Panc1 (cell line): ENCODE results near the gene NOXO1. TPM values are rescaled to one million over a fixed set of nuclear protein-coding genes. Genes with fewer than 3 reads are reported as not detected.
"Not testable (repeated sequence)": the region's sequence is repeated elsewhere in the genome, so short reads cannot be mapped to it uniquely, and the experiment has no call there.

Experiments
- ATAC-seq: fragments of 200-7000 bp; cut with Tn5 transposase; 2 replicates; pipeline ENCODE4 v1.9.1; 2020; ENCODE audit warnings: mild to moderate bottlenecking, moderate library complexity
- BruUV-seq: library from RNA; stranded (reverse); fragments of 400-500 nt; replicated peaks from 2 replicates; lab custom pipeline; 2021; lab: Mats Ljungman, UMichigan
- CTCF ChIA-PET: fragments of 300-600 bp; sonication (Branson Sonifier 250); formaldehyde crosslinking; loops from one replicate; lab custom pipeline; 2022; ENCODE audit warnings: antibody characterized with exemption; lab: Charles Lee
- POLR2A ChIA-PET: fragments of 300-600 bp; sonication (Branson Sonifier 250); formaldehyde crosslinking; loops from one replicate; lab custom pipeline; 2022; ENCODE audit warnings: antibody characterized with exemption; lab: Charles Lee
- DNase-seq: peaks from one replicate; pipeline ENCODE4 v3.0.0-alpha.2; 2010; ENCODE audit warnings: low read depth, low spot score
- H3K27ac ChIP-seq: 2 replicates; pipeline ENCODE4 v1.5.1; 2011; ENCODE audit warnings: mild to moderate bottlenecking, low read length, inconsistent platforms
- H3K27me3 ChIP-seq: fragments of 200-500 bp; sonication (Bioruptor generic); 2 replicates; pipeline ENCODE4 v1.6.0; 2014; ENCODE audit warnings: low read length, inconsistent platforms; ENCODE audit not compliant: control insufficient read depth, insufficient read depth
- H3K36me3 ChIP-seq: fragments of 200-500 bp; sonication (Bioruptor generic); 2 replicates; pipeline ENCODE4 v1.5.1; 2014; ENCODE audit warnings: inconsistent platforms, mild to moderate bottlenecking, low read length, moderate library complexity; ENCODE audit not compliant: control insufficient read depth, insufficient read depth
- H3K4me1 ChIP-seq: 2 replicates; pipeline ENCODE4 v1.5.1; 2011; ENCODE audit warnings: inconsistent platforms, mild to moderate bottlenecking, low read length, moderate library complexity; ENCODE audit not compliant: control insufficient read depth, insufficient read depth
- H3K4me3 ChIP-seq, 2 experiments: 2 replicates each; pipeline ENCODE4 v1.5.1; 2011 to 2012; ENCODE audit warnings: low read depth in 2 of 2, low read length in 2 of 2, mild to moderate bottlenecking in 2 of 2, inconsistent platforms in 1 of 2, moderate library complexity in 1 of 2
- H3K9me3 ChIP-seq: fragments of 200-500 bp; sonication (Bioruptor generic); 2 replicates; pipeline ENCODE4 v1.5.1; 2014; ENCODE audit warnings: low read depth, mild to moderate bottlenecking, inconsistent platforms, low read length, moderate library complexity; ENCODE audit not compliant: control insufficient read depth, insufficient read depth
- POLR2AphosphoS5 ChIP-seq: IDR thresholded peaks from 2 replicates; pipeline ENCODE4 v1.6.1; 2012; ENCODE audit warnings: mild to moderate bottlenecking, low read depth, low read length, moderate library complexity
- SIN3A ChIP-seq: IDR thresholded peaks from 2 replicates; pipeline ENCODE4 v1.6.1; 2012; ENCODE audit warnings: low read depth, mild to moderate bottlenecking, low read length, moderate library complexity, borderline replicate concordance; ENCODE audit not compliant: insufficient read depth
- TCF7L2 ChIP-seq: IDR thresholded peaks from 2 replicates; pipeline ENCODE4 v1.6.1; 2011; ENCODE audit warnings: mild to moderate bottlenecking, low read depth, low read length, inconsistent platforms
- in situ Hi-C: cut with HindIII; loops from 2 replicates; pipeline ENCODE4 v1.10.0; 2016; ENCODE audit warnings: low sequenced_read_pairs, low pct_unique_long_range_greater_than_20kb
- intact Hi-C: fragments of 100-400 bp; cut with micrococcal nuclease; formaldehyde crosslinking; loops from one replicate; pipeline ENCODE4 v1.10.0; 2022; ENCODE audit not compliant: unreplicated experiment
- total RNA-seq: library from RNA; stranded (reverse); gene quantifications from one replicate; pipeline ENCODE4 v1.2.1, GENCODE V29; 2021; ENCODE audit not compliant: unreplicated experiment
- TF ChIP-seq, protein P1 (sequence below), 2 experiments: IDR thresholded peaks; 2 replicates each; pipeline ENCODE4 v1.6.1; 2011 to 2012; ENCODE audit warnings: low read depth in 2 of 2, control low read depth in 1 of 2, low read length in 1 of 2, mild to moderate bottlenecking in 1 of 2, moderate library complexity in 1 of 2; ENCODE audit not compliant: insufficient read depth in 1 of 2

NOXO1 gene
- total RNA-seq, 1 experiment from 2014 or later, result 4.0 TPM

GRCh38 chr16:1957434-1958142, 23.7 kb downstream of the NOXO1 start:
- H3K4me3 ChIP-seq, H3K9me3 ChIP-seq, H3K27me3 ChIP-seq, intact Hi-C loops, H3K27ac ChIP-seq, in situ Hi-C loops, BruUV-seq, ATAC-seq, POLR2A ChIA-PET, H3K36me3 ChIP-seq, DNase-seq: not testable (repeated sequence)
- CTCF ChIA-PET, result interaction anchor here (0.8 kb wide), 1 partner anchor 18 kb away, joined by 3 read pairs; no protein-coding TSS in a partner anchor
- H3K4me1 ChIP-seq, result peaks cover 12% of the 10 kb centered on the region

DNA sequence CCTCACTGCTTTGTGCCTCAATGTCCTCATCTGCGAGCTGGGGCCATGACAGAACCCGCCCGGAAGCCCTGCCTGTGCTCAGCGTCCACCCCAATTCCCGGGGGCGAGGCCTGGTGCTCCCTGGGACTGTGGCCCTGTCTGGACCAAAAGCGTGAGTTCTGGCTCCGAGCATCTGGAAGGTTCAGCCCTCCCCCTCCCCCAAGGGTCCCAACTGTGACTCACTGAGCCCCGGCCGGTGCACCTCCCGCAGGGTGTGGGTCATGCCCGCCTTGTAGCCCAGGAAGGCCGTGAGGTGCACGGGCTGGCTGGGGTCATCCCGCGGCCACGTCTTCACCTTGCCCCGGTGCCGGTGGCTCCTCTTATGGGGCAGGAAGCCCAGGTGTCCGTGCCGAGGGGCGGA, 27.5 kb downstream of the NOXO1 start:
- H3K36me3 ChIP-seq, result no peaks in the 10 kb centered on the region
- H3K4me3 ChIP-seq, result no peak overlapping the region
- in situ Hi-C loops (no loop called here), intact Hi-C loops (no loop called here)
- ATAC-seq, result no peak
- POLR2A ChIA-PET, result no interaction called here
- BruUV-seq, result no TSS peak
- CTCF ChIA-PET, result no interaction called here
- no peak overlapping the region for H3K27ac ChIP-seq
- no peak for DNase-seq
- H3K27me3 ChIP-seq, result no peaks in the 10 kb centered on the region
- TF ChIP-seq SIN3A (no peak), POLR2AphosphoS5 (no peak)
- TF ChIP-seq, protein P1, sequence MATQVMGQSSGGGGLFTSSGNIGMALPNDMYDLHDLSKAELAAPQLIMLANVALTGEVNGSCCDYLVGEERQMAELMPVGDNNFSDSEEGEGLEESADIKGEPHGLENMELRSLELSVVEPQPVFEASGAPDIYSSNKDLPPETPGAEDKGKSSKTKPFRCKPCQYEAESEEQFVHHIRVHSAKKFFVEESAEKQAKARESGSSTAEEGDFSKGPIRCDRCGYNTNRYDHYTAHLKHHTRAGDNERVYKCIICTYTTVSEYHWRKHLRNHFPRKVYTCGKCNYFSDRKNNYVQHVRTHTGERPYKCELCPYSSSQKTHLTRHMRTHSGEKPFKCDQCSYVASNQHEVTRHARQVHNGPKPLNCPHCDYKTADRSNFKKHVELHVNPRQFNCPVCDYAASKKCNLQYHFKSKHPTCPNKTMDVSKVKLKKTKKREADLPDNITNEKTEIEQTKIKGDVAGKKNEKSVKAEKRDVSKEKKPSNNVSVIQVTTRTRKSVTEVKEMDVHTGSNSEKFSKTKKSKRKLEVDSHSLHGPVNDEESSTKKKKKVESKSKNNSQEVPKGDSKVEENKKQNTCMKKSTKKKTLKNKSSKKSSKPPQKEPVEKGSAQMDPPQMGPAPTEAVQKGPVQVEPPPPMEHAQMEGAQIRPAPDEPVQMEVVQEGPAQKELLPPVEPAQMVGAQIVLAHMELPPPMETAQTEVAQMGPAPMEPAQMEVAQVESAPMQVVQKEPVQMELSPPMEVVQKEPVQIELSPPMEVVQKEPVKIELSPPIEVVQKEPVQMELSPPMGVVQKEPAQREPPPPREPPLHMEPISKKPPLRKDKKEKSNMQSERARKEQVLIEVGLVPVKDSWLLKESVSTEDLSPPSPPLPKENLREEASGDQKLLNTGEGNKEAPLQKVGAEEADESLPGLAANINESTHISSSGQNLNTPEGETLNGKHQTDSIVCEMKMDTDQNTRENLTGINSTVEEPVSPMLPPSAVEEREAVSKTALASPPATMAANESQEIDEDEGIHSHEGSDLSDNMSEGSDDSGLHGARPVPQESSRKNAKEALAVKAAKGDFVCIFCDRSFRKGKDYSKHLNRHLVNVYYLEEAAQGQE (IDR thresholded peaks at IDR 0.05; ENCODE audit: insufficient read depth in 1 of 2, low read depth in 2 of 2, low read length in 1 of 2), result no peak
- no peaks in the 10 kb centered on the region; the same call in 1 of the 2 replicates for H3K4me1 ChIP-seq
- H3K9me3 ChIP-seq, result no peaks in the 10 kb centered on the region

DNA sequence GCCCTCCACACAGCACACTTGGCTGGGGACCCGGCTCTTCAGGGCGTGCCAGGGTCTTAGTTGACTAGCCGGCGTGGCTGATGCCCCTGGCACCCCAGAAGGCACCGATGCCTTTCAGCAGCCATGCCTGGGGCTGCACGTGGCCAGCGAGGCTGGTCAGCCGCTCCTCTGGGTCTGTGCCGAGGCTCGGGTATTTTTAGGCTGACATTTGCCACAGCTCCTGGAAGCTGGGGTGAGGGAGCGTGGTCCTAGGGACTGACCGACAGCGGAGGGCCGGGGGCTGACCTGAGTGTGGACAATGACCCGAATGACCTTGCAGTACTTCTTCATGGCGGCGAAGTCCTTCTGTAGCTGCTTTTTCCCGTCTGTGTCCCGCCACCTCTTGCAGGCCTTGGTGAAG, 30.7 kb downstream of the NOXO1 start:
- ATAC-seq, result no peak
- no TSS peak for BruUV-seq
- Histone ChIP-seq H3K36me3 (no peaks in the 10 kb centered on the region), H3K27me3 (no peaks in the 10 kb centered on the region), H3K4me3 (no peak overlapping the region), H3K4me1 (no peaks in the 10 kb centered on the region), H3K27ac (no peak overlapping the region), H3K9me3 (no peaks in the 10 kb centered on the region)
- POLR2A ChIA-PET, result no interaction called here
- CTCF ChIA-PET, result no interaction called here
- in situ Hi-C loops (no loop called here), intact Hi-C loops (no loop called here)
- no peak for DNase-seq
- TF ChIP-seq, protein P1 (IDR thresholded peaks at IDR 0.05; ENCODE audit: insufficient read depth in 1 of 2, low read depth in 2 of 2, low read length in 1 of 2), result no peak
- TF ChIP-seq POLR2AphosphoS5 (no peak), TCF7L2 (no peak)
